KMS-11 (cell line): ENCODE measurements around the gene PHKB.
A peak's percentile ranks its signal among the peaks of the same experiment; 100 is the strongest.

Experiments used
- H2AFZ ChIP-seq: fragments of 200-600 bp; sonication (generic); 2 replicates; pipeline ENCODE4 v1.6.1; 2016; ENCODE audit warnings: antibody characterized with exemption, mixed run types, low read depth
- H3K27ac ChIP-seq: fragments of 200-600 bp; sonication (generic); 2 replicates; pipeline ENCODE4 v1.6.1; 2016; ENCODE audit warnings: mild to moderate bottlenecking, mixed run types
- H3K27me3 ChIP-seq: fragments of 200-600 bp; sonication (generic); 2 replicates; pipeline ENCODE4 v1.6.1; 2017; ENCODE audit warnings: mild to moderate bottlenecking, low read depth, mixed run types, moderate library complexity; ENCODE audit not compliant: insufficient read depth
- H3K36me3 ChIP-seq: fragments of 200-600 bp; sonication (generic); 2 replicates; pipeline ENCODE4 v1.6.1; 2017; ENCODE audit warnings: mild to moderate bottlenecking, mixed run types; ENCODE audit not compliant: insufficient read depth
- H3K4me1 ChIP-seq: fragments of 200-600 bp; sonication (generic); 2 replicates; pipeline ENCODE4 v1.6.1; 2016; ENCODE audit warnings: mild to moderate bottlenecking, low read depth, mixed run types; ENCODE audit not compliant: poor library complexity, severe bottlenecking
- H3K4me2 ChIP-seq: fragments of 200-600 bp; sonication (generic); 2 replicates; pipeline ENCODE4 v1.7.0; 2016; ENCODE audit warnings: mild to moderate bottlenecking, mixed run types
- H3K4me3 ChIP-seq: fragments of 200-600 bp; sonication (generic); IDR thresholded peaks from 2 replicates; pipeline ENCODE4 v1.6.1; 2017; ENCODE audit warnings: low read depth, low read length, mixed read lengths; ENCODE audit not compliant: insufficient read depth
- H3K79me2 ChIP-seq: fragments of 200-600 bp; sonication (generic); 2 replicates; pipeline ENCODE4 v1.6.1; 2016; ENCODE audit warnings: low read depth, mixed run types; ENCODE audit not compliant: insufficient read depth
- H3K9ac ChIP-seq: fragments of 200-600 bp; sonication (generic); 2 replicates; pipeline ENCODE4 v1.6.1; 2016; ENCODE audit warnings: mild to moderate bottlenecking, mixed run types
- H4K20me1 ChIP-seq: fragments of 200-600 bp; sonication (generic); 2 replicates; pipeline ENCODE4 v1.6.1; 2016; ENCODE audit warnings: mild to moderate bottlenecking, mixed run types; ENCODE audit not compliant: insufficient read depth
- TF ChIP-seq, protein P1 (sequence below): fragments of 200-600 bp; sonication (generic); conservative IDR thresholded peaks from 2 replicates; pipeline ENCODE4 v1.6.1; 2017; ENCODE audit warnings: low read depth, mild to moderate bottlenecking, antibody characterized with exemption, low read length, moderate library complexity, mixed read lengths

Gene PHKB

DNA sequence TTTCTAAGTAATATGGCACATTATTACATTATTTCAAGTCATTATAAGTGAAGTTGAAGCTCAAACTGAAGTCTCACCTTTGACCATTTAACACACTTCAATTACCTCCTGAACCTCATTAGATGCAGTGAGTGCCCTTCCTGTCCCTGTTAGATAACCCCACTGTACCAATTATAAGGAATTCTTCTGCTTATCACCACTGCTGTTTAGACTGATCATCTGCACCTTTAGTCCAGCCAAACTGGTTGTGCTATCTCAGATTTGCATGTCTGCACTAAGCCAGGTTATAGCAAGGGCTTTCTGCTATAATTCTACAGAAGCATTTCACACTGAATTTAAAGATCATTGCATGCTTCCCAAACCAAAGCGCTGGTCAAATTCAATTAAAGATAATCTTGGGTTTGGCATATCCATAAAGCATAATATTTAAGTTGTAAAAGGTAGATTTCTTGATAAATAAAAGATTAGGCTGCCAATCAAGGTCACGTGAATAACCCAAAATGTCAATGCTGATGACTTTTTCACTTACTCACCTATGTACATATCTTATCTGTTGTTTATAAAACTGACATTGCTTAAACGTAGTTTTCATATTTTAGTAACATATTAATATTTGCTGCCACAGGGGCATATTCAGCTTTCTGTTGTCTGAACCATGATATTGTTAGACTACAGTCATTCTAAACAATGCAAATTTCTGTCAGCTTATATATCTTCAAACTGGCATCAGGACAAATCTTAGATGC lies 12.1 kb upstream of the PHKB start:
- no peaks in the 10 kb centered on the region for H4K20me1 ChIP-seq
- no peak overlapping the region for H3K4me3 ChIP-seq
- H3K4me2 ChIP-seq, result no peak overlapping the region
- H3K9ac ChIP-seq, result no peak overlapping the region
- H3K27me3 ChIP-seq, result no peaks in the 10 kb centered on the region
- TF ChIP-seq, protein P1, sequence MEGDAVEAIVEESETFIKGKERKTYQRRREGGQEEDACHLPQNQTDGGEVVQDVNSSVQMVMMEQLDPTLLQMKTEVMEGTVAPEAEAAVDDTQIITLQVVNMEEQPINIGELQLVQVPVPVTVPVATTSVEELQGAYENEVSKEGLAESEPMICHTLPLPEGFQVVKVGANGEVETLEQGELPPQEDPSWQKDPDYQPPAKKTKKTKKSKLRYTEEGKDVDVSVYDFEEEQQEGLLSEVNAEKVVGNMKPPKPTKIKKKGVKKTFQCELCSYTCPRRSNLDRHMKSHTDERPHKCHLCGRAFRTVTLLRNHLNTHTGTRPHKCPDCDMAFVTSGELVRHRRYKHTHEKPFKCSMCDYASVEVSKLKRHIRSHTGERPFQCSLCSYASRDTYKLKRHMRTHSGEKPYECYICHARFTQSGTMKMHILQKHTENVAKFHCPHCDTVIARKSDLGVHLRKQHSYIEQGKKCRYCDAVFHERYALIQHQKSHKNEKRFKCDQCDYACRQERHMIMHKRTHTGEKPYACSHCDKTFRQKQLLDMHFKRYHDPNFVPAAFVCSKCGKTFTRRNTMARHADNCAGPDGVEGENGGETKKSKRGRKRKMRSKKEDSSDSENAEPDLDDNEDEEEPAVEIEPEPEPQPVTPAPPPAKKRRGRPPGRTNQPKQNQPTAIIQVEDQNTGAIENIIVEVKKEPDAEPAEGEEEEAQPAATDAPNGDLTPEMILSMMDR, result no peak
- H3K4me1 ChIP-seq, result peaks cover 5% of the 10 kb centered on the region
- H2AFZ ChIP-seq, result no peak overlapping the region
- peaks cover 11% of the 10 kb centered on the region; the same call in 1 of the 2 replicates for H3K36me3 ChIP-seq
- H3K27ac ChIP-seq, result no peak overlapping the region
- H3K79me2 ChIP-seq, result no peaks in the 10 kb centered on the region

DNA sequence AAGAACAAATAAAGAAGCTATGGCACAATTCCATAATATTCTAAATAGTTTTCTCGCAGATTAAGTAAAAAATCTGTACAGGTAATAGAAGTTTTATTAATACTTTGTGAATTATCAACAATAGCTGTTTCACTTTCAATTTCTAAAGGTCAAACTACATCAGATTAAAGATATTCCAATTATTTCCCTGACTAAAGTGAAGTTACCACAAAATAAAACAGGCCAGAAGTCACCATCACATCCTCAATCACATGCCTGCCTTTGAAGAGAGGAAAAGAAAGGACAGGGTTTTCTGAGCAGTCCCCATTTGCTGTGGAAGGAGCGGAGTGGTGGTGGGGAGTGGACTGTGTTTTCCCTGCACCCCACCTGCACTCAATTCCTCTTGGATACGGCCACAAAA lies 11.3 kb upstream of the PHKB start:
- Histone ChIP-seq H2AFZ (no peak overlapping the region), H3K79me2 (no peaks in the 10 kb centered on the region), H3K27me3 (no peaks in the 10 kb centered on the region), H3K4me3 (no peak overlapping the region), H3K9ac (no peak overlapping the region), H3K4me2 (no peak overlapping the region), H3K4me1 (peaks cover 5% of the 10 kb centered on the region), H3K36me3 (peaks cover 11% of the 10 kb centered on the region; the same call in 1 of the 2 replicates), H3K27ac (no peak overlapping the region), H4K20me1 (no peaks in the 10 kb centered on the region)
- TF ChIP-seq, protein P1, result no peak

DNA sequence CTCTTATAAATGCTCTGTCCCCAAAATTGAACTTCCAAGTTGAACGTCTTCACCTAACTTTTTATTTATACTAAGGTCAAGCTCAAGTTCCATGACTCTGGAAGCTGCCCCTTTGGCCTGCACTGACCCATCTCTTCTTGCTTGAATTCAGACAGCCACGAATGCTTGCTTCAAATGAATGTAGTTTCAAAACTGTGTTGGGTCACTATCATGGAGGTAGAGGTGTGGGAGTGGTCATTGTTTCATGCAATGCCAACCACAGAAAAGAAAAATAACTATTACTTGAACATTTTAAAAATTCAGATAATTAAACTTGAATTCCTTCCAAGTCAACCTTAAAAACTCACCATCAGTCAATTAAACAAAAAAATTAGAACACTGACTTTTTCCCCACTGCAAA lies 2.8 kb upstream of the PHKB start:
- Histone ChIP-seq H3K4me2 (no peak overlapping the region), H3K79me2 (peaks cover 30% of the 10 kb centered on the region; the same call in 1 of the 2 replicates)
- TF ChIP-seq, protein P1, result no peak

DNA sequence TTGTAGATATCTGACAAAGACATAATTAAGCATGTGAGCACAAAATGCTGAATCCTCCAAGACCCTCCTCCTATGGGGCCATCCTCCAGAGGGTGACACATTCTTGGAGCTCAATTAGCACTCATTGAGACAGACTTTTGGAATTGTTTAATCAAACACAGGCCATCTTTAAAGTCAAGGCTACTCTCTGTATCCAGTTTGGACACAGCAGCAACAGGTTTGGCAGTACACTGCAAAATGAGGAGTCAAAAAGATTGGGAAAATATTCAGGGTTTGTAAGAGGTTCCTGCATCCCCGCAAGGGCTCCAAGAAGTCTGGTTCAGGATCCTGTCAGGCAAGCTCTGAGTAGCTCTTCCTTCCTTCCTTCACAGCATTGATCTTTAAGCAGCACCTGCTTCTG lies 1.5 kb upstream of the PHKB start:
- Histone ChIP-seq H3K4me2 (peak overlapping the region; percentile 95), H3K4me3 (no peak overlapping the region), H3K36me3 (no peaks in the 10 kb centered on the region), H3K27ac (no peak overlapping the region), H3K27me3 (no peaks in the 10 kb centered on the region), H3K4me1 (peaks cover 25% of the 10 kb centered on the region), H3K9ac (no peak overlapping the region; the same call in 1 of the 2 replicates), H3K79me2 (peaks cover 37% of the 10 kb centered on the region; the same call in 1 of the 2 replicates), H4K20me1 (no peaks in the 10 kb centered on the region), H2AFZ (no peak overlapping the region)
- TF ChIP-seq, protein P1, result no peak

More for the DNA sequence above, 2.8 kb upstream of the PHKB start:
- Histone ChIP-seq H3K4me3 (no peak overlapping the region), H3K27ac (no peak overlapping the region), H3K9ac (no peak overlapping the region), H3K27me3 (no peaks in the 10 kb centered on the region), H4K20me1 (no peaks in the 10 kb centered on the region), H2AFZ (no peak overlapping the region), H3K4me1 (peaks cover 23% of the 10 kb centered on the region), H3K36me3 (peaks cover 6% of the 10 kb centered on the region; the same call in 1 of the 2 replicates)
